ENCODE data around the gene ITGB5. TPM values are rescaled to one million over a fixed set of nuclear protein-coding genes. Genes with fewer than 3 reads are reported as not detected.

ITGB5 gene
- total and polyA plus RNA-seq, 2 donors (not counting 1 experiment from before 2014, with no cell fraction given), result 0.15 to 0.54 TPM

DNA sequence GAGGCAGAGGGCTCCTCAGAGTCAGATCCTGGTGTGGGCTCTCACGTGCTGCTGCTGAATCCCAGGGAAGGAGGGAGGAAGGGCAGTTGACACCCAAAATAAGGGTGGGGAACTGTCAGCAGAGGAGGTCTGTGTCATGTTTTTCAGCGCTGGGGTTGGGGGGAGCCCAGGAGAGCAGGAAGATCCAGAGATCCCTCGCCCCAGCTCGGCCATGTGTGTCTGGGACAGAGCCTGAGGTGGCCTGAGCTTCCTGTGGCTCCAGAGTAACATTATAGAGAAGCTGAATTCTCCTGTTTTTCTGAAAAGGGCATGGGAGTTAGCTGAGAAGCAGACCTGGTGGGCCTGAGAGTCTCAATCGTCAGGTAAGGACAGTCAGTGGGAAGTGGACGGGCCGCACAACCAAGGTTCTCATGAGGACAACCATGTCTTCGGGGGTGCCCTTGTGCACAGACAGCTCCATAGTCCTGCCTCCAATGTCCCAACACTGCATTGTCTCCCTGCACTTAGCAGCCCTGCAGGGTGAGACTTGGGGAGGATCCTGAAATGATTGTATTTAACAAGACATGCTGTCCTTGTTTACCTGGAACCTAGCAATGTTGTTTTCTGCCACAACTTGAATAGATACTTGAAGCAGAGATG lies 138.5 kb downstream of the ITGB5 start:
- CTCF ChIA-PET, result interaction anchor here (1.9 kb wide), 1 partner anchor 12 kb away, joined by 7 read pairs; no protein-coding TSS in a partner anchor
- H3K27ac Mint-ChIP-seq, result no peak overlapping the region

More for the DNA sequence above, 138.5 kb downstream of the ITGB5 start:
- H3K4me3 Mint-ChIP-seq, result no peak overlapping the region
- WGBS (ENCODE audit: insufficient coverage), result 98% methylated on average over 7 of the region's 8 CpGs
- Histone ChIP-seq H3K36me3 (replicated peaks in 1 of 2; ENCODE audit: control extremely low read depth in 1 of 2, control insufficient read depth in 1 of 2, extremely low read depth in 1 of 2, insufficient read depth in 2 of 2, low read length in 1 of 2) (peaks cover 7 to 26% of the 10 kb centered on the region in 2 experiments), H3K4me3 (ENCODE audit: control extremely low read depth in 1 of 5, extremely low read depth in 1 of 5, insufficient read depth in 1 of 5, low read depth in 2 of 5, low read length in 4 of 5) (no peak overlapping the region), H3K9ac (ENCODE audit: low read length) (no peak overlapping the region), H2AFZ (ENCODE audit: insufficient read depth, low read depth, low read length, poor library complexity, severe bottlenecking) (no peak overlapping the region), H3K4me1 (ENCODE audit: control insufficient read depth in 2 of 2, insufficient read depth in 2 of 2, low read length in 2 of 2) (no peaks in the 10 kb centered on the region), H3K27me3 (replicated peaks in 1 of 4; ENCODE audit: control extremely low read depth in 1 of 4, control insufficient read depth in 3 of 4, insufficient read depth in 4 of 4, low read length in 3 of 4) (no peaks in the 10 kb centered on the region), H4K20me1 (ENCODE audit: control insufficient read depth, insufficient read depth, low read length, poor library complexity, severe bottlenecking) (no peaks in the 10 kb centered on the region), H3K4me2 (replicated peaks; ENCODE audit: low read depth, low read length, poor library complexity, severe bottlenecking) (no peak overlapping the region), H3K9me3 (ENCODE audit: control extremely low read depth in 1 of 3, control insufficient read depth in 2 of 3, insufficient read depth in 1 of 3, low read length in 2 of 3) (no peaks in the 10 kb centered on the region), H3K79me2 (ENCODE audit: control insufficient read depth, insufficient read depth, low read length) (no peaks in the 10 kb centered on the region), H3K27ac (ENCODE audit: low read length in 2 of 2) (no peak overlapping the region)
- intact Hi-C loops (cut with micrococcal nuclease), result no loop called here
- H3K4me1 Mint-ChIP-seq, result no peaks in the 10 kb centered on the region
- no peak for TF ChIP-seq EZH2 (IDR thresholded peaks at IDR 0.05; ENCODE audit: borderline replicate concordance, insufficient read depth, low read depth, low read length, poor library complexity, severe bottlenecking)
- TF ChIP-seq, protein P1, sequence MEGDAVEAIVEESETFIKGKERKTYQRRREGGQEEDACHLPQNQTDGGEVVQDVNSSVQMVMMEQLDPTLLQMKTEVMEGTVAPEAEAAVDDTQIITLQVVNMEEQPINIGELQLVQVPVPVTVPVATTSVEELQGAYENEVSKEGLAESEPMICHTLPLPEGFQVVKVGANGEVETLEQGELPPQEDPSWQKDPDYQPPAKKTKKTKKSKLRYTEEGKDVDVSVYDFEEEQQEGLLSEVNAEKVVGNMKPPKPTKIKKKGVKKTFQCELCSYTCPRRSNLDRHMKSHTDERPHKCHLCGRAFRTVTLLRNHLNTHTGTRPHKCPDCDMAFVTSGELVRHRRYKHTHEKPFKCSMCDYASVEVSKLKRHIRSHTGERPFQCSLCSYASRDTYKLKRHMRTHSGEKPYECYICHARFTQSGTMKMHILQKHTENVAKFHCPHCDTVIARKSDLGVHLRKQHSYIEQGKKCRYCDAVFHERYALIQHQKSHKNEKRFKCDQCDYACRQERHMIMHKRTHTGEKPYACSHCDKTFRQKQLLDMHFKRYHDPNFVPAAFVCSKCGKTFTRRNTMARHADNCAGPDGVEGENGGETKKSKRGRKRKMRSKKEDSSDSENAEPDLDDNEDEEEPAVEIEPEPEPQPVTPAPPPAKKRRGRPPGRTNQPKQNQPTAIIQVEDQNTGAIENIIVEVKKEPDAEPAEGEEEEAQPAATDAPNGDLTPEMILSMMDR (IDR thresholded peaks at IDR 0.05), result no peak
- ATAC-seq (ENCODE audit: low read depth) (no peak), DNase-seq (no peak)
- H3K9me3 Mint-ChIP-seq (ENCODE audit: insufficient read depth), result no peaks in the 10 kb centered on the region
- no peaks in the 10 kb centered on the region for H3K27me3 Mint-ChIP-seq
- POLR2A ChIA-PET, result no interaction called here
